ENCODE results near the gene KCNK5.

The KCNK5 gene

DNA sequence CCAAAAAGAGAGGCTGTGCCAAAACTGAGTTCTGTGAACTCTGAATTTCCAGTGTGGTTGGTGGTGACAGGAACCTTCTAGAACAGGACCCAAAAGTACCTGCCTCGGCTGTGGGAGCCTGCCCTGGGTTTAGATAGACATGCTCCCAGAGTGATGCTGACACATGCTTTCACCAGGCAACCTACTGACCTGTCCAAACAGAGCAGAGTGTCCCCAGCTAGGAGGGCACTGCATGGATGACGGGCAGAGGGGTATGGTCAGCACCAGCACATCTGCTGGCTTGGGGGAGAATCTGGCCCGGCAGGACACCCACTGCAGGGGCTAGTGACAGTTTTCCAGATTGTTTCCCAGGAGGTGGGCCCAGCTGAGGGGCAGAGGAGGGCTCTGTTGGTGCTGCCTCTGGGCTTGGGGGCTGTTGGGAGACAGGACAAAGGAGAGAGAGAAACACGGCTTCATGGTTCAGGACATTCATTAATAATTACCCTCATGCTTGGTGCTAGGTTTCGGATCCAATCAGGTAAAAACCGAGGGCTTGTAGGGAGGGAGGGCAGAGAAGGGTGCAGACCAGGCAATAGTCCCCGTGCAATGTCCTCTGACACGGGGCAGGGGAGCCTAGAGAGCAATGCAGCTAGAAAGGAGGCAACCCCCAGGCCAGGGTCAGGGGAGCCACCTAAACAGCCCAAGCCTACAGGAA is 15.0 kb downstream of the KCNK5 start:
- Histone ChIP-seq H3K4me3 (no peak overlapping the region), H3K9me3 (replicated peaks in 1 of 11) (no peaks in the 10 kb centered on the region), H3K27ac (no peak overlapping the region), H3K36me3 (no peaks in the 10 kb centered on the region), H4K20me1 (no peaks in the 10 kb centered on the region), H3K27me3 (no peaks in the 10 kb centered on the region), H3K4me1 (peaks cover 19 to 49% (median 29%) of the 10 kb centered on the region in 10 experiments), H3K9ac (no peak overlapping the region), H3K4me2 (no peak overlapping the region)
- no peak for TF ChIP-seq Cebpa-rat (IDR thresholded peaks at IDR 0.05)

DNA sequence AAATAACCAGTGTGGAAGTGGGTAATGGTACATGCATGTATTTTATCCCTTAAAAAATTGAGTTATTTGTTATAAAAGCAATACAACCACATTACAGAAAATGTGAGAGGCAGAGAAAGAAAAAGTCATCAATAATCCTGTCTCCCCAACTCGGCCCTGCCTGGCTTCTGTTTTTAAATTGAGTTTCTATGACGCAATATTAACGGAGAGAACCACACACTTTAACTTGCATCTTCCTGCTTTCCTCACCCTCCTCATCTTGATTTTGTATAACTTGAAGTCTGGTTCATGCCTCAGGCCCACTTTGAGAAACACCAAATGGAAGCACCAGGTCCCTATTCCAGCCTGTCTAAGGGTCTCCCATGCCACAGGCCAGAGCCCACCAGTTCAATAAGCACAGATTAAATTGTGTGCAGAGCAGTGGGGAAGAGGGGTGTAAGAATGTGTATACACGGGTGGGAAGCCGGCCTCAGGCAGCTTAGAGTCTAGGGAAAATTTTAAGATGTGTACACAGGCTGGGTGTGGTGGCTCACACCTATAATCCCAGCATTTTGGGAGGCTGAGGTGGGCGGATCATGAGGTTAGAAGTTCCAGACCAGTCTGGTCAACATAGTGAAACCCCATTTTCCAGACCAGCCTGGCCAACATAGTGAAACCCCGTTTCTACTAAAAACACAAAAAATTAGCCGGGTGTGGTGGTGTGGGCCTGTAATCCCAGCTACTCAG is 15.9 kb downstream of the KCNK5 start:
- H3K4me3 ChIP-seq = no peak overlapping the region
- peak in 7 of 11 experiments; percentile 47 to 73 (median 58); a peak in 8 of 22 replicates for TF ChIP-seq Cebpa-rat (IDR thresholded peaks at IDR 0.05)
- H3K4me2 ChIP-seq = peak overlapping the region in 5 of 11 experiments; percentile 7 to 47 (median 33); a peak in 9 of 22 replicates
- no peaks in the 10 kb centered on the region for H3K36me3 ChIP-seq
- H3K27ac ChIP-seq = no peak overlapping the region
- no peaks in the 10 kb centered on the region for H4K20me1 ChIP-seq
- peaks cover 22 to 43% (median 29%) of the 10 kb centered on the region in 10 experiments for H3K4me1 ChIP-seq
- no peaks in the 10 kb centered on the region for H3K9me3 ChIP-seq (replicated peaks in 1 of 11)
- H3K27me3 ChIP-seq = no peaks in the 10 kb centered on the region
- no peak overlapping the region for H3K9ac ChIP-seq

DNA sequence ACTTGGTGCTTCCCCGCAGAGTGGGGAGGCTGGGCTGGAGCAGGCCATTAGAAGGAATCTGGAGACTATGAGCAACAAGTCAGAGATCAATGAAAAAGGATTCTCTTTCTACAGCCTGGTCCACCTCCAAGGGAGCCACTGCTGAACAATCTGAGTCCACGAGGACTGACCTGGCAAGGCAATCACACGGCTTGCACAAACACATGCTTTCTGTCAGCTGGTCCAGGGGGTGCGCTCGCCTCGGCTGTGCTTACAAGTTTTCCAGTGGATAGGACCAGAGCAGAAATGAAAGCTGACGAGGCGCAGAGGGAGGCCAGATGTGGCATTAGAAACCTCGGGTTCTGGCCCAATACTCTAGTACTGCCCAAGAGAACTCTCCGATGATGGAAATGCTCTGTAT is 18.1 kb downstream of the KCNK5 start:
- H3K9ac ChIP-seq = no peak overlapping the region
- no peak overlapping the region for H3K27ac ChIP-seq
- H3K4me1 ChIP-seq = peaks cover 22 to 41% (median 29%) of the 10 kb centered on the region in 10 experiments
- H3K4me2 ChIP-seq = peak overlapping the region in 8 of 11 experiments; percentile 37 to 79 (median 66); a peak in 10 of 22 replicates
- H3K4me3 ChIP-seq = no peak overlapping the region
- no peaks in the 10 kb centered on the region for H3K27me3 ChIP-seq
- TF ChIP-seq Cebpa-rat (IDR thresholded peaks at IDR 0.05) = no peak
- no peaks in the 10 kb centered on the region for H3K9me3 ChIP-seq (replicated peaks in 1 of 11)
- H3K36me3 ChIP-seq = no peaks in the 10 kb centered on the region
- H4K20me1 ChIP-seq = no peaks in the 10 kb centered on the region; a peak in 1 of 22 replicates

DNA sequence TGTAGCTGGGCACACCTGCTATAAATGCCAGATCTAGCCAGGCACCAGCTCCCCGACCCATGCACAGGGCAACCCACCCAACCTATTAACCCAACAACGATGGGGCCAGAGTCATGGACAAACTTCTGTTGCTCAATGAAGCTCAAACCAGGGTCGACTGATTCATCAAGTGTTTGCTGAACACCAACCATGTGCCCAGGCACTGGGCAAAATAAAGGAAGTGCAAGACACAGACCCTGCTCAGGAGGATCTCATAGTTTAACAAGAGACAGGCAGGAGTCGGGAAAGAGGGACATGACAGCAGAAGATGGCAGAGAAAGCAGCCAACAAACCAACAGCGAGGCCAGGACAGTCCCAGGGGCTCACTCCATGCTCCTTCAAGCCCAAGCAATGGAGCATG is 18.8 kb downstream of the KCNK5 start:
- Histone ChIP-seq H4K20me1 (no peaks in the 10 kb centered on the region; a peak in 1 of 22 replicates), H3K4me3 (no peak overlapping the region), H3K4me1 (peaks cover 22 to 41% (median 26%) of the 10 kb centered on the region in 10 experiments), H3K4me2 (peak overlapping the region; percentile 15 to 79 (median 63); a peak in 21 of 22 replicates), H3K27me3 (no peaks in the 10 kb centered on the region), H3K27ac (peak overlapping the region in 2 of 11 experiments; percentile 12 to 22; a peak in 2 of 22 replicates), H3K36me3 (no peaks in the 10 kb centered on the region), H3K9ac (no peak overlapping the region), H3K9me3 (replicated peaks in 1 of 11) (no peaks in the 10 kb centered on the region)
- no peak for TF ChIP-seq Cebpa-rat (IDR thresholded peaks at IDR 0.05)

DNA sequence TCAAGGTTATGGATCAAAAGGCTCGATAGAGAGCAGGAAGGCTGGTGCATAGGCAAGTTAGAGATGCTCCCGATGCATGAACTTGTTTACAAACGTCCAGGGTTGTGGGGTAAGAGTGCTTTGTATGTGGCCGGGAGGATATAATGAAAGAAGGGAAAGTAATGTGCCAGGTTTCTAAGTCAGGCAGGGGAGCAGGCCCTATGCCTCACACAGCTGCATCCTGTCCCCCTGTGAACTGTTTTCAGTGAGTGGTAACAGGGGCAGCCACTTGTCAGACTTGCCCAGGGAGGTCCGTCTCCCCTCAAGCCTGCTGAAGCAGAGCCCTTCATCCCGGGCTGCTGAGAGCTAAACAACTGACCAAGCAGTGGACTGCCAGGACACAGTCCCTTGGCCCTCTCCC is 19.4 kb downstream of the KCNK5 start:
- no peak for TF ChIP-seq Cebpa-rat (IDR thresholded peaks at IDR 0.05)
- no peaks in the 10 kb centered on the region for H3K27me3 ChIP-seq
- no peaks in the 10 kb centered on the region for H3K36me3 ChIP-seq
- no peak overlapping the region for H3K4me3 ChIP-seq
- no peaks in the 10 kb centered on the region; a peak in 1 of 22 replicates for H4K20me1 ChIP-seq
- no peak overlapping the region for H3K9ac ChIP-seq
- H3K4me2 ChIP-seq = peak overlapping the region; percentile 15 to 79 (median 63); a peak in 21 of 22 replicates
- H3K9me3 ChIP-seq (replicated peaks in 1 of 11) = no peaks in the 10 kb centered on the region
- peak overlapping the region in 2 of 11 experiments; percentile 12 to 22; a peak in 3 of 22 replicates for H3K27ac ChIP-seq
- H3K4me1 ChIP-seq = peaks cover 20 to 36% (median 23%) of the 10 kb centered on the region in 10 experiments

DNA sequence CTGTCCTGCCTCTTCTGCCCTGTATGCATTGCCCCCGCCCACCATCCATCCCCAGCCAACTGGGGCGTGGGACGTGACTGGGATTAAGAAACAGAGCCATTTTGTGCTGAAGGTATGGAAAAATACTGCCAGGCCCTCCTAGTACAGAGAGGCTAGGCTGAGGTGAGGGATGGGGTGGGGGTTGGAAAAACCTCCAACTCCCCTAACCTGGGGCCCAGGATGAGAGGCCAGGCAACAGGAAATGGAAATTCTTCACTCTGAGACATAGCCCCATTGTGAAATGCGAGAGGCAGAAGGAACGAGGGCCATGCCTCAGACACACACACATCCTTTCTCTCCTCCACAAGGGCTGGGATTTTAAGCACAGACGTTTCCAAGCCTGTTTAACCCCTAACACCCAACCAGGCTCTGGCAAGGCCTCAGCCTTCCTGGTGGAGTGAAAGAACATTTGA is 19.9 kb downstream of the KCNK5 start:
- no peak overlapping the region for H3K9ac ChIP-seq
- H3K36me3 ChIP-seq = no peaks in the 10 kb centered on the region
- no peaks in the 10 kb centered on the region for H3K27me3 ChIP-seq
- TF ChIP-seq Cebpa-rat (IDR thresholded peaks at IDR 0.05) = no peak
- peak overlapping the region; percentile 23 to 79 (median 63); a peak in 20 of 22 replicates for H3K4me2 ChIP-seq
- no peaks in the 10 kb centered on the region for H3K9me3 ChIP-seq (replicated peaks in 1 of 11)
- H3K27ac ChIP-seq = peak overlapping the region in 2 of 11 experiments; percentile 1 to 14; a peak in 1 of 22 replicates
- no peaks in the 10 kb centered on the region; a peak in 1 of 22 replicates for H4K20me1 ChIP-seq
- H3K4me3 ChIP-seq = no peak overlapping the region
- H3K4me1 ChIP-seq = peaks cover 20 to 35% (median 23%) of the 10 kb centered on the region in 10 experiments

DNA sequence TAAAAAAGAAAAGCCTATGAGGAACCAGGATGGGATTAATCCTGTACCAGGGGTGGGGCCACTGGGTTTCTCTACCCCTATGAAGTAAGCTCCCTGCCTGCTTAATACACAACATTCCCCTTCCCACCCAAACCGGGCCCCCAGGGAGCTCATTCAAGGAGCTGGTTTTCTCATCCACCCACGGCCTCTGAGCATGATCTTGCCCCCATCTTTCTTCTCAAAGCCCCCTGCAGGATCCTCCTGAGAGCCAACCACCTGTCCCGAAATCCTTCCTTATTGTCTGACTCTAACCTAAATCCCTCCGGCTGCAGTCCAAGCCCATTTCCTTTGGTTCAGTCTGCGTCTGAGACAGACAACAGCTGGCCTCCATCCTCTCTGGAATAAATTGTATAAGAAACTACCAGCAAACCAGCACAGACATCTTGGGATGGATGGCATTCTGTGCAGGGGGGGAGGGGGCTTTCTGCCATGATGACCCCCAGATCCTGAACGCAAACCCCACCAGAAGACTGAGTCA is 21.0 kb downstream of the KCNK5 start:
- Histone ChIP-seq H3K4me1 (peaks cover 20 to 30% (median 22%) of the 10 kb centered on the region in 10 experiments), H4K20me1 (no peaks in the 10 kb centered on the region; a peak in 1 of 22 replicates), H3K4me3 (no peak overlapping the region), H3K9me3 (replicated peaks in 1 of 11) (no peaks in the 10 kb centered on the region), H3K4me2 (no peak overlapping the region), H3K9ac (no peak overlapping the region), H3K27me3 (no peaks in the 10 kb centered on the region), H3K36me3 (no peaks in the 10 kb centered on the region), H3K27ac (no peak overlapping the region)
- no peak for TF ChIP-seq Cebpa-rat (IDR thresholded peaks at IDR 0.05)

DNA sequence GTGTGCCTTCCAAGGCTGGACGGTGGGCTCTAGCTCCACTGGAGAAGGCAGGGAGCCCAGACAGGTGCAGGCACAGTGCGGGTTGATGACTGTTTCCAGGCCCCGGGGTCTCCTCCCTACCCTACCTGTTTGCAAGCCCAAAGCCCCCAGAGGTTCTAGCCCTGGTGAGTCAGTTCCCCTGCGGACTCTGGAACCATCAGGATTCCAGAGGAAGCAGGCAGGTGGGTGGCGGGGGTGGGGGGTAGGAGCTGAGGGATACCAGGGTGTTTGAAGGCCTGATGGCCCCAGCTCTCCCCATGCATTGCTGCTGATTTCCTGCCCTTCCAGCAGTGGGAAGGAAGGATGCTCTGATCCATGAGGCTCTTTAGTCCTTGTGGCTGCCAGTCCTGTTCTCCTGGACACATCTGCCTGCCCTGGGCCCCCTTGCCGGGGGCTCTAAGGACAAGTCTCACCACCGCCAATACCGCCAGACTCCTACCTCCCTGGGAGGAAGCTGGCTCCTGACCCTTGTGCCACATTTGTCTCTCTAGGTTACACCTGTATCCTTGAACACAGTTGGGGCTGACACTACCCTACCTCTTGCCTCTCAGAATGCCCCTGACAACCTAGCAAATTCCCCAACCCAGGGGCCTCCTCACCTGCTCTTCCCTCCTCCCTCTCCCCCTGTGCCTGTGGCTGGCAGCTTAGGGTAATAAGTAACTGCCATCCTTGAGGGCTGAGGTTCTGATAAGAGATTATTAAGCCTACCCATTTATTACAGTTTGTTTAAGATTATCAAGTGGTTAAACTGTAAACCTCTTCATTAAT is 21.7 kb downstream of the KCNK5 start:
- Histone ChIP-seq H4K20me1 (no peaks in the 10 kb centered on the region; a peak in 1 of 22 replicates), H3K9ac (no peak overlapping the region), H3K4me3 (no peak overlapping the region), H3K36me3 (no peaks in the 10 kb centered on the region), H3K27me3 (no peaks in the 10 kb centered on the region), H3K9me3 (replicated peaks in 1 of 11) (no peaks in the 10 kb centered on the region), H3K4me1 (peaks cover 17 to 23% (median 21%) of the 10 kb centered on the region in 10 experiments), H3K4me2 (no peak overlapping the region), H3K27ac (no peak overlapping the region)
- no peak for TF ChIP-seq Cebpa-rat (IDR thresholded peaks at IDR 0.05)

Measured in BLaER1 treated with 17β-estradiol and CSF1 and Interleukin-3, amounts not matched to agents 10 nM and 100 nM (cell line).